WERI-Rb-1 (cell line): Measurements from ENCODE around the gene ARID1A.

ENCODE experiments used
- DNase-seq: peaks from one replicate; pipeline ENCODE4 v3.0.0-alpha.2; 2020
- H3K27ac ChIP-seq: fragments of 250-450 bp; sonication (Bioruptor Pico); 2 replicates; pipeline ENCODE4 v1.5.1; 2020; ENCODE audit warnings: mild to moderate bottlenecking, moderate library complexity
- H3K27me3 ChIP-seq: fragments of 250-450 bp; sonication (Bioruptor Pico); 2 replicates; pipeline ENCODE4 v1.5.1; 2021; ENCODE audit warnings: mild to moderate bottlenecking, low read depth, moderate library complexity; ENCODE audit not compliant: insufficient read depth, severe bottlenecking
- H3K36me3 ChIP-seq: fragments of 250-450 bp; sonication (Bioruptor Pico); 2 replicates; pipeline ENCODE4 v1.5.1; 2020; ENCODE audit warnings: mild to moderate bottlenecking, moderate library complexity
- H3K4me3 ChIP-seq: 2 replicates; pipeline ENCODE4 v1.5.1; 2011; ENCODE audit warnings: low read depth, mild to moderate bottlenecking, control low read depth, low read length
- H3K9me3 ChIP-seq: fragments of 250-450 bp; sonication (Bioruptor Pico); 2 replicates; pipeline ENCODE4 v1.5.1; 2021; ENCODE audit warnings: mild to moderate bottlenecking, moderate library complexity; ENCODE audit not compliant: severe bottlenecking
- TF ChIP-seq, protein P1 (sequence below): IDR thresholded peaks from 2 replicates; pipeline ENCODE4 v1.5.1; 2011; ENCODE audit warnings: low read depth, mild to moderate bottlenecking, control low read depth, inconsistent platforms, low read length

ARID1A gene

DNA sequence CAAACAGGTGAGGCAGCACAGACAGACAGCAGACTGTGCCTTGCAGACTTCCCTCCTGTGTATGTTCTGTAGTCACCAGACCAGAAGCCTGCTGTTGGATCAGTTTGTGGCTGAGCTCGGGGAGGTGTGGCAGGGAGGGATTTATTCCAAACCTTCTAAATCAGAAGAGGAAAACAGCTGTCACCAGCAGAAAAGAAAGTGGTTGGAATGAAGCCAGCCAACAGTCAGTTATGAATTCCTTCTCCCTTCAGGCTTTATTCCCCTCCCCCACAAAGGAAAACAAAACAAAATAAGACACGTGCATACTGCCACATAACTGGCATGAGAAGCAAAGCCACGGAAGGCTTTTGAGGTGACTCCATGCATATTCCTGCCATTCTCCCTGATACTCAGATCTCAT is 72.9 kb downstream of the ARID1A start:
- Histone ChIP-seq H3K27ac (peak overlapping the region; percentile 33), H3K9me3 (no peaks in the 10 kb centered on the region), H3K36me3 (peaks cover 100% of the 10 kb centered on the region), H3K4me3 (no peak overlapping the region), H3K27me3 (no peaks in the 10 kb centered on the region)
- TF ChIP-seq, protein P1, sequence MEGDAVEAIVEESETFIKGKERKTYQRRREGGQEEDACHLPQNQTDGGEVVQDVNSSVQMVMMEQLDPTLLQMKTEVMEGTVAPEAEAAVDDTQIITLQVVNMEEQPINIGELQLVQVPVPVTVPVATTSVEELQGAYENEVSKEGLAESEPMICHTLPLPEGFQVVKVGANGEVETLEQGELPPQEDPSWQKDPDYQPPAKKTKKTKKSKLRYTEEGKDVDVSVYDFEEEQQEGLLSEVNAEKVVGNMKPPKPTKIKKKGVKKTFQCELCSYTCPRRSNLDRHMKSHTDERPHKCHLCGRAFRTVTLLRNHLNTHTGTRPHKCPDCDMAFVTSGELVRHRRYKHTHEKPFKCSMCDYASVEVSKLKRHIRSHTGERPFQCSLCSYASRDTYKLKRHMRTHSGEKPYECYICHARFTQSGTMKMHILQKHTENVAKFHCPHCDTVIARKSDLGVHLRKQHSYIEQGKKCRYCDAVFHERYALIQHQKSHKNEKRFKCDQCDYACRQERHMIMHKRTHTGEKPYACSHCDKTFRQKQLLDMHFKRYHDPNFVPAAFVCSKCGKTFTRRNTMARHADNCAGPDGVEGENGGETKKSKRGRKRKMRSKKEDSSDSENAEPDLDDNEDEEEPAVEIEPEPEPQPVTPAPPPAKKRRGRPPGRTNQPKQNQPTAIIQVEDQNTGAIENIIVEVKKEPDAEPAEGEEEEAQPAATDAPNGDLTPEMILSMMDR = no peak
- DNase-seq = peak; percentile 55

- DNase-seq = no peak
- peaks cover 100% of the 10 kb centered on the region for H3K36me3 ChIP-seq
- H3K27me3 ChIP-seq = no peaks in the 10 kb centered on the region
- TF ChIP-seq, protein P1 = no peak
- H3K4me3 ChIP-seq = no peak overlapping the region
- H3K27ac ChIP-seq = no peak overlapping the region
- H3K9me3 ChIP-seq = no peaks in the 10 kb centered on the region
These were observed 75.4 kb downstream of the ARID1A start for GRCh38 chr1:26771285-26771642.

- H3K36me3 ChIP-seq = peaks cover 100% of the 10 kb centered on the region
- H3K27ac ChIP-seq = no peak overlapping the region
- no peaks in the 10 kb centered on the region for H3K9me3 ChIP-seq
These were observed 76.0 kb downstream of the ARID1A start for GRCh38 chr1:26771643-26772321.

DNA sequence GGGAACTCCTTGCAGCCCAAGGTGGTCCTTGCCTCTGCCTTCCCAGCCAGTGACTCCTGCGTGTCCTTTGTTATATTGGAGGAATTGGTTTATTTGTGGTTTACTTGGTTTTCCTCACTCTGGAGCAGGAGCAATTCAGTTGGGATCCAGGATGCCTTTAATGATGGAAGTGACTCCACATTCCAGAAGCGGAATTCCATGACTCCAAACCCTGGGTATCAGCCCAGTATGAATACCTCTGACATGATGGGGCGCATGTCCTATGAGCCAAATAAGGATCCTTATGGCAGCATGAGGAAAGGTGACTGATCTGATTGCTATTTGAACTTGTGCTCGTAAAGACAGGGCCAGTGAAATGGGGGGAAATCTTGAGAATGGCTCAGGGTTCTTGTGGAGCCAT is 76.9 kb downstream of the ARID1A start:
- no peak for DNase-seq
- no peak overlapping the region for H3K4me3 ChIP-seq
- no peak overlapping the region for H3K27ac ChIP-seq
- TF ChIP-seq, protein P1 = no peak
- H3K36me3 ChIP-seq = peaks cover 100% of the 10 kb centered on the region
- no peaks in the 10 kb centered on the region for H3K9me3 ChIP-seq
- H3K27me3 ChIP-seq = no peaks in the 10 kb centered on the region

More at GRCh38 chr1:26771643-26772321, 76.0 kb downstream of the ARID1A start:
- H3K27me3 ChIP-seq = no peaks in the 10 kb centered on the region
- no peak for DNase-seq
- no peak overlapping the region for H3K4me3 ChIP-seq
- TF ChIP-seq, protein P1 = no peak

- TF ChIP-seq, protein P1 = no peak
- H3K36me3 ChIP-seq = peaks cover 100% of the 10 kb centered on the region
These were observed 78.6 kb downstream of the ARID1A start for GRCh38 chr1:26774462-26774861.

DNA sequence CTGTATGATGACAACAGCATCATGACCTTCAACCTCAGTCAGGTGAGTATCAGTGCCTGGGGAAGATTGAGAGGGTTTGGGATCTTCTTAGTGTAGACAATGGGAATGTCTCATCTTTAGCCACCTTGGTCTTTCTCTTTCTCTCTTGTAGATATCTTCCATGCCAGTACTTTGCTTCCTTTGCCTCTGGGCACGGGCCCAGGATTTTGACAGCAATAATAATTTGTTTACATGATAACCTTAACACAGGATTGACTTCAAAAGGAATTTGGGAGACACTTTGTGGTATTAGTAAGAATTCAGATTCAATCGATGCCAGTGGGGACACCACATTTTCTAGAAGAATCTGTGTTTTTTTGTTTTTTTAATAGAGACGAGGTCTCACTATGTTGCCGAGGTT is 79.9 kb downstream of the ARID1A start:
- TF ChIP-seq, protein P1 = no peak
- H3K27ac ChIP-seq = no peak overlapping the region
- H3K9me3 ChIP-seq = no peaks in the 10 kb centered on the region
- H3K27me3 ChIP-seq = no peaks in the 10 kb centered on the region
- H3K4me3 ChIP-seq = no peak overlapping the region
- DNase-seq = no peak
- peaks cover 100% of the 10 kb centered on the region for H3K36me3 ChIP-seq

More at GRCh38 chr1:26774462-26774861, 78.6 kb downstream of the ARID1A start:
- Histone ChIP-seq H3K4me3 (no peak overlapping the region), H3K27ac (no peak overlapping the region), H3K27me3 (no peaks in the 10 kb centered on the region), H3K9me3 (no peaks in the 10 kb centered on the region)
- no peak for DNase-seq
